Ovary (tissue), 10 donors: Measurements from ENCODE around the gene KCNIP3. TPM values are rescaled to one million over a fixed set of nuclear protein-coding genes. Genes with fewer than 3 reads are reported as not detected.

Experiments used
- DNase-seq, 5 donors: peaks; one replicate each; pipeline ENCODE4 v3.0.0-alpha.2; 2019 to 2020
- H3K27ac ChIP-seq, 2 donors: fragments of 200-600 bp; one replicate each; pipeline versions ENCODE4 v1.5.1 to v1.8.0; 2019 to 2022
- H3K27me3 ChIP-seq: fragments of 200-600 bp; one replicate; pipeline ENCODE4 v1.8.0; 2022
- H3K36me3 ChIP-seq: fragments of 200-600 bp; sonication (generic); one replicate; pipeline ENCODE4 v1.5.1; 2019
- H3K4me1 ChIP-seq: one replicate; pipeline ENCODE4 v1.8.1; 2013; ENCODE audit warnings: mild to moderate bottlenecking, moderate library complexity; ENCODE audit not compliant: insufficient read depth
- H3K4me3 ChIP-seq: fragments of 200-600 bp; sonication (generic); one replicate; pipeline ENCODE4 v1.5.1; 2017
- H3K9me3 ChIP-seq, 2 donors: fragments of 200-600 bp in 1 of 2; sonication (generic) in 1 of 2; one replicate each; pipeline versions ENCODE4 v1.5.1 to v1.8.1; 2013 to 2019; ENCODE audit warnings: mild to moderate bottlenecking in 1 of 2, moderate library complexity in 1 of 2
- CTCF ChIP-seq, 3 donors: fragments of 450-650 bp in 2 of 3; fragments of 200-600 bp in 1 of 3; IDR thresholded peaks; one replicate each; pipeline versions ENCODE4 v1.5.1 to v1.8.0; 2016 to 2022; ENCODE audit warnings: antibody characterized with exemption in 3 of 3, mild to moderate bottlenecking in 1 of 3
- EP300 ChIP-seq: sonication (generic); formaldehyde crosslinking; IDR thresholded peaks from one replicate; pipeline ENCODE4 v1.6.1; 2017; ENCODE audit warnings: antibody characterized with exemption
- POLR2A ChIP-seq: fragments of 450-650 bp; IDR thresholded peaks from one replicate; pipeline ENCODE4 v1.6.1; 2017; ENCODE audit warnings: antibody characterized with exemption, mild to moderate bottlenecking, moderate library complexity
- WGBS, 3 donors: extraction: QIAGEN DNeasy Blood & Tissue Kit in 1 of 3; methylation state at CpG; one replicate each; pipeline versions ENCODE4 v1.1.5 to v1.1.7; 2013 to 2017; 5-methylcytosine and 5-hydroxymethylcytosine counted together
- intact Hi-C, 4 donors: fragments of 100-400 bp; cut with DNase I; formaldehyde crosslinking; loops; one replicate each; pipeline versions ENCODE4 v1.11.0 to v1.15.1; 2022 to 2023
- long read RNA-seq, 3 donors: library from polyadenylated mRNA in 2 of 3; unstranded in 2 of 3; transcript quantifications; one replicate each; pipeline ENCODE4 v2.0.0 and lab custom pipeline, GENCODE V29; 2021 to 2026
- polyA plus RNA-seq, 2 donors: library from polyadenylated mRNA; stranded (reverse); fragments of 200-250 nt in 1 of 2; fragments of 350-450 nt in 1 of 2; fragmentation: Illumina TruSeq in 1 of 2; extraction: RNeasy Lipid Tissue Mini Kit (QIAGEN cat#74804) in 1 of 2; gene quantifications; one replicate each; pipeline ENCODE4 v1.2.3, GENCODE V29; 2013 to 2014
- total RNA-seq, 7 donors: library from RNA; depleted of rRNA in 2 of 7; stranded (reverse); fragments of >200 nt in 2 of 7; fragmentation: NEBNext Ultra II Directional in 3 of 7; extraction: Animal tissue kit (Norgen Biotek cat#: 25700) in 3 of 7; gene quantifications; one replicate each; pipeline versions ENCODE4 v1.1.0 to v1.2.4, GENCODE V29; 2016 to 2023
- donor health status: DM: no; HTN: no; CAD: no; lungs with moderate emphysema.
- donor health status: DM: no; HTN: no; CAD: no.
- donor health status: Bipolar disorder and iron deficiency.
- donor health status: DM: yes; HTN: yes; CAD: no.
- donor health status: DM: no; HTN: no; CAD: no.
- donor health status: DM: yes; HTN: yes; CAD: no.

The KCNIP3 gene
- 10 to 100 TPM in 5 of 7 donors, 1 to 10 TPM in 2; 7.4 to 26.0 (median 16.5) TPM for total RNA-seq
- 1 to 10 TPM; 2.2 to 9.7 TPM for polyA plus RNA-seq
- long read RNA-seq, donor 1, partial matches to known transcripts, result 4 of 21 reads
- long read RNA-seq, donor 1, other reads (novel, unspliced or antisense), result 15 of 21 reads
- long read RNA-seq, donor 2, partial matches to known transcripts, result 0 of 2 reads
- long read RNA-seq, donor 2, other reads (novel, unspliced or antisense), result 0 of 2 reads
- long read RNA-seq, donor 3, transcript KCNIP3-205 (8 exons, 985 nt), result major isoform, 30 of 62 reads
- long read RNA-seq, donor 3, partial matches to known transcripts, result 1 of 62 reads
- long read RNA-seq, donor 3, other reads (novel, unspliced or antisense), result 31 of 62 reads

GRCh38 chr2:95296880-95297487 lies at the start of gene KCNIP3:
Gene KCNIP3 (plus strand): TSS chr2:95297347. CDS start chr2:95297439, 92 bp downstream.
- H3K36me3 ChIP-seq, result no peaks in the 10 kb centered on the region
- H3K27ac ChIP-seq, result no peak within 1 kb of the TSS
- H3K4me3 ChIP-seq, result no peak within 1 kb of the TSS
- no peaks in the 10 kb centered on the region for H3K27me3 ChIP-seq
- intact Hi-C loops, result no loop called here
- 3 to 4% (median 4%) methylated on average over 13 of the region's 13 CpGs for WGBS, 3 donors
- TF ChIP-seq CTCF (IDR thresholded peaks at IDR 0.05) (no peak), POLR2A (no peak)
- H3K4me1 ChIP-seq, result no peaks in the 10 kb centered on the region
- no peak for DNase-seq
- no peaks in the 10 kb centered on the region for H3K9me3 ChIP-seq

DNA sequence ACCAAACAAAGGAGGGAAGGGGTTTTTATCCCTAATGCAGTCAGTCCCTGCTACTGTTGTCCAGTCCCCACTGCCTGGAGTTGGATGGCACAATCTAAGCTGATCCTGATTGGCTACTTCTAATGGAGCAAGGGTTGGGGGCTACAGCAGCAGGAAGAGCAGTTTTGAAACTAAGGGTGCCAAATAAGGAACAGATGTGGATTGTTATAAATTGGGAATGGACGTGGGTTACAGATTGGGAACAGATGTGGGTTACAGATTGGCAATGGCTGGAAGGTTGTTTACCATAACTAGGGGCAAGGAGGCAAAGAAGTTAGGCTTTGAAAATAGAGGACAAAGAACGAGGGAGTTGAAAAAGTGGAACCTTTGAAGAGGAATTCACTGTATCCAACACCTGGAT lies 38.9 kb upstream of the KCNIP3 start:
- intact Hi-C loops, result no loop called here

GRCh38 chr2:95260028-95261023 lies 36.8 kb upstream of the KCNIP3 start:
- H3K27me3 ChIP-seq, result no peaks in the 10 kb centered on the region
- TF ChIP-seq EP300, result no peak
- no peak for TF ChIP-seq CTCF (IDR thresholded peaks at IDR 0.05)
- no peak for TF ChIP-seq POLR2A
- H3K4me1 ChIP-seq, result no peaks in the 10 kb centered on the region
- H3K4me3 ChIP-seq, result no peak overlapping the region
- 79 to 82% (median 81%) methylated on average over 8 of the region's 8 CpGs for WGBS, 3 donors
- no peak for DNase-seq
- H3K9me3 ChIP-seq, result no peaks in the 10 kb centered on the region
- H3K36me3 ChIP-seq, result no peaks in the 10 kb centered on the region
- H3K27ac ChIP-seq, result no peak overlapping the region
- intact Hi-C loops, result no loop called here

More for the DNA sequence above, 38.9 kb upstream of the KCNIP3 start:
- Histone ChIP-seq H3K9me3 (no peaks in the 10 kb centered on the region), H3K36me3 (no peaks in the 10 kb centered on the region), H3K27ac (no peak overlapping the region), H3K4me1 (no peaks in the 10 kb centered on the region), H3K4me3 (no peak overlapping the region), H3K27me3 (no peaks in the 10 kb centered on the region)
- TF ChIP-seq POLR2A, result no peak
- no peak for TF ChIP-seq CTCF (IDR thresholded peaks at IDR 0.05)
- no peak for TF ChIP-seq EP300
- DNase-seq, result no peak
- WGBS, 3 donors, result 60 to 69% (median 67%) methylated on average over 2 of the region's 2 CpGs

GRCh38 chr2:95261602-95262001 lies 35.5 kb upstream of the KCNIP3 start:
- Histone ChIP-seq H3K36me3 (no peaks in the 10 kb centered on the region), H3K27me3 (no peaks in the 10 kb centered on the region), H3K4me1 (no peaks in the 10 kb centered on the region), H3K9me3 (no peaks in the 10 kb centered on the region), H3K27ac (no peak overlapping the region), H3K4me3 (no peak overlapping the region)
- WGBS, 3 donors, result 61 to 66% (median 63%) methylated on average over 6 of the region's 6 CpGs
- DNase-seq, result no peak
- intact Hi-C loops, result no loop called here
- TF ChIP-seq CTCF (IDR thresholded peaks at IDR 0.05) (no peak), EP300 (no peak), POLR2A (no peak)
